WTC11 (cell line): ENCODE measurements around the gene GPI. TPM values are rescaled to one million over a fixed set of nuclear protein-coding genes. Genes with fewer than 3 reads are reported as not detected.

ENCODE experiments used
- ATAC-seq: fragments of 200-7000 bp; cut with Tn5 transposase; 2 replicates; pipeline ENCODE4 v1.10.0; 2021; ENCODE audit warnings: mild to moderate bottlenecking, moderate library complexity
- CTCF ChIA-PET: fragments of 300-600 bp; sonication (Branson Sonifier 250); formaldehyde crosslinking; loops from one replicate; lab custom pipeline; 2021; ENCODE audit warnings: antibody characterized with exemption; lab: Charles Lee
- POLR2A ChIA-PET: fragments of 350-600 bp; sonication (Branson Sonifier 250); formaldehyde crosslinking; loops from one replicate; lab custom pipeline; 2021; ENCODE audit warnings: antibody characterized with exemption; lab: Charles Lee
- DNase-seq: peaks from one replicate; pipeline ENCODE4 v3.0.0; 2021; ENCODE audit warnings: low spot score
- H3K27ac Mint-ChIP-seq: 2 replicates; pipeline ENCODE4 v1.8.0; 2021; ENCODE audit warnings: mixed read lengths
- H3K27me3 Mint-ChIP-seq: 2 replicates; pipeline ENCODE4 v1.8.0; 2021; ENCODE audit warnings: low read depth, mild to moderate bottlenecking, moderate library complexity, mixed read lengths
- H3K36me3 Mint-ChIP-seq: 2 replicates; pipeline ENCODE4 v1.8.0; 2021; ENCODE audit warnings: mixed read lengths
- H3K4me1 Mint-ChIP-seq: 2 replicates; pipeline ENCODE4 v1.8.0; 2022; ENCODE audit warnings: mixed read lengths
- H3K4me3 Mint-ChIP-seq: 2 replicates; pipeline ENCODE4 v1.8.0; 2021; ENCODE audit warnings: mild to moderate bottlenecking, moderate library complexity, mixed read lengths
- H3K9me3 Mint-ChIP-seq: 2 replicates; pipeline ENCODE4 v1.8.0; 2021; ENCODE audit warnings: mixed read lengths
- ATF3 ChIP-seq: sonication (generic); formaldehyde crosslinking; conservative IDR thresholded peaks from 2 replicates; pipeline ENCODE4 v1.8.1; 2022; ENCODE audit warnings: mild to moderate bottlenecking, missing genetic modification reagents
- ATF6 ChIP-seq: sonication (generic); formaldehyde crosslinking; IDR thresholded peaks from 2 replicates; pipeline ENCODE4 v1.8.1; 2023; ENCODE audit warnings: mild to moderate bottlenecking, missing genetic modification reagents
- CBFB ChIP-seq: sonication (generic); formaldehyde crosslinking; IDR thresholded peaks from 2 replicates; pipeline ENCODE4 v1.8.1; 2022; ENCODE audit warnings: mild to moderate bottlenecking, low read depth, missing genetic modification reagents
- CREB1 ChIP-seq: sonication (generic); formaldehyde crosslinking; IDR thresholded peaks from 2 replicates; pipeline ENCODE4 v1.8.0; 2023; ENCODE audit warnings: mild to moderate bottlenecking, missing genetic modification reagents
- CREM ChIP-seq: sonication (generic); formaldehyde crosslinking; IDR thresholded peaks from 2 replicates; pipeline ENCODE4 v1.8.1; 2022; ENCODE audit warnings: mild to moderate bottlenecking, missing genetic modification reagents, moderate library complexity
- E2F5 ChIP-seq: sonication (generic); formaldehyde crosslinking; IDR thresholded peaks from 2 replicates; pipeline ENCODE4 v1.8.1; 2022; ENCODE audit warnings: mild to moderate bottlenecking, moderate library complexity, missing genetic modification reagents
- ERG ChIP-seq: fragments of 250-450 bp; sonication (Bioruptor Pico); IDR thresholded peaks from 2 replicates; pipeline ENCODE4 v1.8.0; 2021; ENCODE audit warnings: mild to moderate bottlenecking
- FOXK1 ChIP-seq: sonication (generic); formaldehyde crosslinking; IDR thresholded peaks from 2 replicates; pipeline ENCODE4 v1.8.0; 2022; ENCODE audit warnings: mild to moderate bottlenecking, moderate library complexity, missing genetic modification reagents
- GTF2I ChIP-seq: fragments of 250-450 bp; sonication (Bioruptor Pico); conservative IDR thresholded peaks from 2 replicates; pipeline ENCODE4 v1.4.0; 2021; ENCODE audit warnings: mild to moderate bottlenecking
- IRF2 ChIP-seq: sonication (generic); formaldehyde crosslinking; IDR thresholded peaks from 2 replicates; pipeline ENCODE4 v1.8.0; 2022; ENCODE audit warnings: low read depth, missing genetic modification reagents, borderline replicate concordance
- JUN ChIP-seq: sonication (generic); formaldehyde crosslinking; IDR thresholded peaks from 2 replicates; pipeline ENCODE4 v1.8.0; 2023; ENCODE audit warnings: mild to moderate bottlenecking, missing genetic modification reagents
- MAX ChIP-seq: sonication (generic); formaldehyde crosslinking; IDR thresholded peaks from 2 replicates; pipeline ENCODE4 v1.8.0; 2022; ENCODE audit warnings: mild to moderate bottlenecking, missing genetic modification reagents
- MLX ChIP-seq: sonication (generic); formaldehyde crosslinking; IDR thresholded peaks from 2 replicates; pipeline ENCODE4 v1.8.1; 2023; ENCODE audit warnings: mild to moderate bottlenecking, missing genetic modification reagents, moderate library complexity
- NFE2L1 ChIP-seq: sonication (generic); formaldehyde crosslinking; IDR thresholded peaks from 2 replicates; pipeline ENCODE4 v1.8.1; 2023; ENCODE audit warnings: missing genetic modification reagents
- SMAD3 ChIP-seq: sonication (generic); formaldehyde crosslinking; IDR thresholded peaks from 2 replicates; pipeline ENCODE4 v1.8.0; 2022; ENCODE audit warnings: missing genetic modification reagents, mild to moderate bottlenecking, borderline replicate concordance
- SMAD4 ChIP-seq: sonication (generic); formaldehyde crosslinking; IDR thresholded peaks from 2 replicates; pipeline ENCODE4 v1.8.0; 2022; ENCODE audit warnings: mild to moderate bottlenecking, missing genetic modification reagents
- SOX15 ChIP-seq: fragments of 250-450 bp; sonication (Bioruptor Pico); IDR thresholded peaks from 2 replicates; pipeline ENCODE4 v1.9.0; 2021; ENCODE audit warnings: mild to moderate bottlenecking
- STAT6 ChIP-seq: sonication (generic); formaldehyde crosslinking; conservative IDR thresholded peaks from 2 replicates; pipeline ENCODE4 v1.8.1; 2023; ENCODE audit warnings: mild to moderate bottlenecking, low read depth, missing genetic modification reagents, moderate library complexity
- TP53 ChIP-seq: sonication (generic); formaldehyde crosslinking; IDR thresholded peaks from 2 replicates; pipeline ENCODE4 v1.8.1; 2023; ENCODE audit warnings: mild to moderate bottlenecking, missing genetic modification reagents
- USF1 ChIP-seq: sonication (generic); formaldehyde crosslinking; IDR thresholded peaks from 2 replicates; pipeline ENCODE4 v1.8.0; 2022; ENCODE audit warnings: mild to moderate bottlenecking, missing genetic modification reagents
- ZNF219 ChIP-seq: sonication (generic); formaldehyde crosslinking; IDR thresholded peaks from 2 replicates; pipeline ENCODE4 v1.8.0; 2023; ENCODE audit warnings: missing genetic modification reagents, mild to moderate bottlenecking, borderline replicate concordance
- ZNF232 ChIP-seq: sonication (generic); formaldehyde crosslinking; IDR thresholded peaks from 2 replicates; pipeline ENCODE4 v1.8.0; 2022; ENCODE audit warnings: mild to moderate bottlenecking, missing genetic modification reagents
- ZNF416 ChIP-seq: fragments of 250-450 bp; sonication (Bioruptor Pico); IDR thresholded peaks from 2 replicates; pipeline ENCODE4 v1.9.0; 2021; ENCODE audit warnings: mild to moderate bottlenecking, inconsistent platforms
- total RNA-seq: library from RNA; stranded (reverse); gene quantifications from 3 replicates; pipeline ENCODE4 v1.2.3, GENCODE V29; 2021

Gene GPI
- total RNA-seq, 1 experiment from 2014 or later: 389 TPM

GRCh38 chr19:34325181-34325580 lies 39.8 kb upstream of the GPI start (continued):
- TF ChIP-seq ZNF416 (CRISPR knock-in tag): no peak
- TF ChIP-seq ERG (CRISPR knock-in tag): no peak
- no peak for TF ChIP-seq MAX
- TF ChIP-seq ATF3 (CRISPR knock-in tag): no peak
- TF ChIP-seq CREM (CRISPR knock-in tag): no peak
- TF ChIP-seq GTF2I (CRISPR knock-in tag): no peak
- no peak for TF ChIP-seq CBFB
- TF ChIP-seq SMAD4: no peak
- no peak for TF ChIP-seq CREB1
- no peak for TF ChIP-seq ZNF232 (CRISPR knock-in tag)

- ATAC-seq: no peak
- peaks cover 34% of the 10 kb centered on the region for H3K36me3 Mint-ChIP-seq
- H3K4me3 Mint-ChIP-seq: no peak overlapping the region
- CTCF ChIA-PET: no interaction called here
- H3K27me3 Mint-ChIP-seq: no peaks in the 10 kb centered on the region; the same call in 1 of the 2 replicates
- peaks cover 17% of the 10 kb centered on the region for H3K4me1 Mint-ChIP-seq
- no peak for DNase-seq
- peak overlapping the region; percentile 91 for H3K27ac Mint-ChIP-seq
- TF ChIP-seq STAT6 (CRISPR knock-in tag) (no peak), FOXK1 (no peak), TP53 (CRISPR knock-in tag) (no peak), USF1 (CRISPR knock-in tag) (no peak), MLX (CRISPR knock-in tag) (no peak), ERG (CRISPR knock-in tag) (no peak)
- POLR2A ChIA-PET: no interaction called here
- H3K9me3 Mint-ChIP-seq: no peaks in the 10 kb centered on the region
Observed at GRCh38 chr19:34325981-34326787, 38.8 kb upstream of the GPI start.

- ChIA-PET CTCF (interaction anchor here (1.5 kb wide), 1 partner anchor 11 kb away, joined by 3 read pairs; no protein-coding TSS in a partner anchor), POLR2A (no interaction called here)
- no peaks in the 10 kb centered on the region; the same call in 1 of the 2 replicates for H3K27me3 Mint-ChIP-seq
- DNase-seq (no peak), ATAC-seq (no peak)
- H3K27ac Mint-ChIP-seq: peak overlapping the region; percentile 58
- H3K4me1 Mint-ChIP-seq: peaks cover 17% of the 10 kb centered on the region
- H3K36me3 Mint-ChIP-seq: peaks cover 39% of the 10 kb centered on the region
- TF ChIP-seq IRF2 (CRISPR knock-in tag): no peak
- TF ChIP-seq JUN (CRISPR knock-in tag): no peak
- TF ChIP-seq E2F5 (CRISPR knock-in tag): no peak
- no peak for TF ChIP-seq ZNF219
- no peak for TF ChIP-seq SMAD3
- no peak for TF ChIP-seq NFE2L1 (CRISPR knock-in tag)
- no peak for TF ChIP-seq ATF6
- TF ChIP-seq SOX15 (CRISPR knock-in tag): no peak
- H3K9me3 Mint-ChIP-seq: no peaks in the 10 kb centered on the region
- no peak overlapping the region for H3K4me3 Mint-ChIP-seq
Observed at GRCh38 chr19:34327851-34328250, 37.1 kb upstream of the GPI start.
